ENCODE results near the gene EGLN2.
"Not testable (repeated sequence)": the region's sequence is repeated elsewhere in the genome, so short reads cannot be mapped to it uniquely, and the experiment has no call there.

Gene EGLN2

GRCh38 chr19:40776932-40777644 lies 21.9 kb upstream of the EGLN2 start:
- DNase-seq = peak; percentile 96

- DNase-seq = no peak
These were observed 21.4 kb upstream of the EGLN2 start for GRCh38 chr19:40777645-40777936.

- peak; percentile 99 for DNase-seq
These were observed 20.9 kb upstream of the EGLN2 start, which contains the start of gene RAB4B for GRCh38 chr19:40777937-40778705. Gene RAB4B, plus strand, starts transcription at chr19:40778247. Its CDS starts 129 bp downstream, at chr19:40778376.

- no peak for DNase-seq
These were observed 20.2 kb upstream of the EGLN2 start for GRCh38 chr19:40778706-40779284.

GRCh38 chr19:40780582-40780981 lies 18.4 kb upstream of the EGLN2 start:
- DNase-seq = no peak

GRCh38 chr19:40781140-40781539 lies 17.9 kb upstream of the EGLN2 start:
- no peak for DNase-seq

- no peak for DNase-seq
These were observed 15.3 kb upstream of the EGLN2 start for GRCh38 chr19:40783711-40784110.

GRCh38 chr19:40784146-40784545 lies 14.8 kb upstream of the EGLN2 start:
- not testable (repeated sequence) for DNase-seq

- DNase-seq = no peak
These were observed 13.5 kb upstream of the EGLN2 start for GRCh38 chr19:40785526-40785925.

- no peak for DNase-seq
These were observed 12.6 kb upstream of the EGLN2 start for GRCh38 chr19:40786060-40787037.

GRCh38 chr19:40791349-40791748 lies 7.6 kb upstream of the EGLN2 start:
- DNase-seq = no peak

- DNase-seq = no peak
These were observed 7.0 kb upstream of the EGLN2 start for GRCh38 chr19:40791996-40792395.

GRCh38 chr19:40797166-40797962 lies 1.6 kb upstream of the EGLN2 start:
- DNase-seq = no peak

- peak; percentile 68 to 73 for DNase-seq
These were observed 868 bp upstream of the EGLN2 start for GRCh38 chr19:40797963-40798682.

GRCh38 chr19:40799558-40800338 lies 757 bp downstream of the EGLN2 start:
- DNase-seq = no peak

GRCh38 chr19:40800339-40800996 lies 1.5 kb downstream of the EGLN2 start:
- no peak for DNase-seq

GRCh38 chr19:40800997-40801377 lies 2.0 kb downstream of the EGLN2 start:
- no peak for DNase-seq

- DNase-seq = no peak
These were observed 2.7 kb downstream of the EGLN2 start for GRCh38 chr19:40801426-40802299.

Data from Kasumi-1 (cell line).